Activated T-cell treated with anti-CD3 and anti-CD28 coated beads, Interleukin-2, amount 50 U/mL, for 48 hours (primary cell): ENCODE measurements around the gene NWD2.
"Not testable (repeated sequence)": the region's sequence is repeated elsewhere in the genome, so short reads cannot be mapped to it uniquely, and the experiment has no call there.

ENCODE experiments used
- DNase-seq, 2 experiments: peaks; one replicate each; pipeline ENCODE4 v3.0.0-alpha.2; 2020

Gene NWD2

DNA sequence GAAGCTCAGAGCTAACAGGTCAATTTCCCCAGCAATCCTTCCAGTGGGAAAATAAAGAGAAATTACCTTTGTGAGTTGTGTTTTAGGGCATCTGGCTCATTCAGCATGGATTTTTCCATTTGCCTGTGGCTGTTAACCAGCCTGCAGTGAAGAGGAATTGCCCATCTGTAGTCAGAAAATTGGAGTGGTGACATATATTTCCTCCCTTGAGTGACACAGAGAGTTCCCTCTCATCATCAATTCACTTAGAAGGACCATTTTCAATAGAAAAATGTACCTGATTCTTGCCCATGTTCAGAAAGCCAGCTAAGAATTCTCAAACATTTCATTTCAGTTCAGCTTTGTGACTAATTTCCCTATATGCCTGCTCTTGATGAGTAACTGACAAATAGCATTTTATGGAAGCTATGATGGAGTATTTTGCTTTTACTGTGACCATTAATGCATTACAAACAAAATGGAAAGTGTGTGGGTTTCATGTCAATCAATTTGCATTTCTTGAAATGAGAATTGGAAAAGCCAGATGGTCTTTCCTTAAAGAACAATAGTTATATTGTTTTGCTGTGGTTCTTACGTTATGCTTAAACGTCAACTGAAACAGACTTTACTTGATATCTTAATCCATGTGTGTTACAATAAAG is 155.8 kb downstream of the NWD2 start:
- no peak for DNase-seq

DNA sequence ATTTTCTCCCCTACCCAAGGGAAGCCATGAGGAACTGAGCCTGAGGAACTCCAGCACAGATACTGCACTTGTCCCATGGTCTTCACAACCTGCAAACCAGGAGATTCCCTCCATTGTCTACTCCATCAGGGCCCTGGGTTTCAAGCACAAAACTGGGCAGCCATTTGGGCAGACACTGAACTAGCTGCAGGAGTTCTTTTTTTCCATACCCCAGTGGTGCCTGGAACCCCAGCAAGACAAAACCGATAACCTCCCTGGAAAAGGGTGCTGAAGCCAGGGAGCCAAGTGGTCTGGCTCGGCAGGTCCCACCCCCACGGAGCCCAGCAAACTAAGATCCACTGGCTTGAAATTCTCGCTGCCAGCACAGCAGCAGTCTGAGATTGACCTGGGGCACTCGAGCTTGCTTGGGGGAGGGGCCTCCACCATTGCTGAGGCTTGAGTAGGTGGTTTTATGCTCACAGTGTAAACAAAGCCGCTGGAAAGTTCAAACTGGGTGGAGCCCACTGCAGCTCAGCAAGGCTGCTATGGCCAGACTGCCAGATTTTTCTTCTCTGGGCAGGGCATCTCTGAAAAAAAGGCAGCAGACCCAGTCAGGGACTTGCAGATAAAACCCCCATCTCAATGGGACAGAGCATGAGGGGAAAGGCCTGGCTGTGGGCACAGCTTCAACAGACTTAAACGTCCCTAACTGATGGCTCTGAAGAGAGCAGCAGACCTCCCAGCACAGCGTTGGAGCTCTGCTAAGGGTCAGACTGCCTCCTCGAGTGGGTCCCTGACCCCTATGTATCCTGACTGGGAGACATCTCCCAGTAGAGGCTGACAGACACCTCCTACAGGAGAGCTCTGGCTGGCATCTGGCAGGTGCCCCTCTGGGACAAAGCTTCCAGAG is 163.6 kb downstream of the NWD2 start:
- not testable (repeated sequence) for DNase-seq

GRCh38 chr4:37413612-37414011 is 169.1 kb downstream of the NWD2 start:
- not testable (repeated sequence) for DNase-seq

DNA sequence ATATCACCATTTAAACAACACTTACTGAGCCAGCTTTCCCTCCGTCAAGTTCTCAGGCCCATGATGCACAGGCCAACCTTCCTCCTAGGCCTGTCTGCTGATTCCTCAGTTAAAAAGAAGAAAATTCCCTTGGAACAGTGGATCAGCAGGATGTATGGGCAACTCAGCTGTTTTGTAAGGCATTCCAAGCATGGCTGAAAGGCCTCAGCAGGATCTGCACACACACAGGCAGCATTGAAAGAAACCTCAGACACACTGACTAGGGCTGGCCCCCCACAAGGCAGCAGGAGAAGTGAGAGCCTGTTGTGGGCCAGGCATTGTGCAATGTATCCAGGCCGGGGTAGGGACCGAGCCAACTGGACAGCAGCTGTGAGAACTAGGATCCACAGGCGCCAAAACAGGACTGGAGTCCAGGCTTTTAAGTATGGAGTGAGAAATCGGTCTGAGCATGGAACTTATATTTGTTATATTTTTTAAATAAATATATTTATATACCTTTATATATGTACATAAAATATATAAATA is 171.4 kb downstream of the NWD2 start:
- no peak for DNase-seq

DNA sequence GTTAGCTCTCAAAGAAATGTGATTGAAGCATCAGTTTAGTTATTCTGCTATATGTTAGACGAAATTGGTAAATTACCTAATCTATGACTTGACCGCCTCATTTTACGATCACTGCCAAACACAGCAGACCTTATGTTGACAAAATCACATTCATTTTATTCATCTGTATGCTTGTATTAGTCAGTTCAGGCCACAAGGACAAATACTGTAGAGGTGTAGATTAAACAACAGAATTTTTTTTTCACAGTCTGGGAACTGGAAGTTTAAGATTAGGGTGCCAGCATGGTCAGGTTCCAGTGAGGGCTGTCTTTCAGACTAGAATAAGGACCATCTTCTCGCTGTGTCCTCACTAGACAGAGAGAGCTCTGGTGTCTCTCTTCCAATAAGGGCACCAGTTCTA is 177.1 kb downstream of the NWD2 start:
- DNase-seq: no peak

GRCh38 chr4:37422102-37422501 is 177.6 kb downstream of the NWD2 start:
- DNase-seq: no peak

DNA sequence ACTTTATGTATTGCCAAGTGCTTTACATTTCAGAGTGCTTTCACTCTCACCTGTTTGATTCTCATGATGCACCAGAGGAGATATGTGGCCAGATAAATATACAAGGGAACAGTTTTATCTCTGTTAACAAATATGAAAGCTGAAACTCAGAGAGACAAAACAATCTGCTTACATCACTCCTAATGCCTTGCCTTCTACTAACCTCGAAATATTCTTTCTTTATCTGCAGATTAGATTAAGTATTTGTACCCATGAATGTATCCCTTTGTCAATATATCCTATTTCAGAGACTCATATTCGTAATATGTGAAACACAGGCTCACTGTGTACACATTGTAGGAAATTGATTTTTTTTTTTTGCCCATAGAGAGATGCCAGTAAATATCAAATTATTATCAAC is 178.1 kb downstream of the NWD2 start:
- no peak for DNase-seq

GRCh38 chr4:37423310-37423709 is 178.8 kb downstream of the NWD2 start:
- no peak for DNase-seq

DNA sequence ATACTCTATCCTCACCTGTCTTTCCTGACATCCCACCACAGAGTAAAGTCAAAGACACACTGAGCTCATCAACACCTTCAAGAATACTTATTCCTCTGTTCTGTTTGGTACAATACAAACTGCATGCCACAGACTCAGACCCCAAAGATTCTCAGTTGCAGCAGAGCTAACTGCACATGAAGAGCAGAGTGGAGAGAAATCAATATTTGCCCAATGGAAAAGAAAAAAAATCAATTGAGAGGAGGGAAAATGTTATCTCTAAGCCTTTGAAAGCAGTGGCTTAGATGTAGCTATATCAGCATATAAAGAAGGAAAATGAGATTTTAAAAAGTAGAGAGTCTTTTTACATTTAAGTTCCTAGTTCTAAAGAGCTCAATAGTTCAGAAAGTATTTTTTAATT is 180.2 kb downstream of the NWD2 start:
- no peak for DNase-seq

- DNase-seq: no peak
These were observed 181.3 kb downstream of the NWD2 start for GRCh38 chr4:37425857-37426256.

- DNase-seq: no peak
These were observed 182.7 kb downstream of the NWD2 start for GRCh38 chr4:37427193-37427592.

GRCh38 chr4:37429906-37430305 is 185.4 kb downstream of the NWD2 start:
- no peak for DNase-seq

- no peak for DNase-seq
These were observed 186.3 kb downstream of the NWD2 start for GRCh38 chr4:37430718-37431416.

DNA sequence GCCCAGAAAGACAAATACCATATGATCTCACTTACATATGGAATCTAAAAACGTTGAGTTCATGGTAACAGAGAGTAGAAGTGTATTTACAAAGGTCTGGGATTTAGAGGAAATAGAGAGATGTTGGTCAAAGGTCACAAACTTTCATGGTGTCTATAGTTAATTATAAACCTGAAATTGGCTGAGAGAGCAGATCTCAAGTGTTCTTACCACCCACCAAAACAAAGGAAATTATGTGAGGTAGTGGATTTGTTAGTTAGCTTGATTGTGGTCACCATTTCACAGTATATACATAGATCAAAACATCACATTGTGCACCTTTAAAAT is 186.8 kb downstream of the NWD2 start:
- no peak for DNase-seq

- DNase-seq: no peak
These were observed 189.9 kb downstream of the NWD2 start for GRCh38 chr4:37434469-37434868.

DNA sequence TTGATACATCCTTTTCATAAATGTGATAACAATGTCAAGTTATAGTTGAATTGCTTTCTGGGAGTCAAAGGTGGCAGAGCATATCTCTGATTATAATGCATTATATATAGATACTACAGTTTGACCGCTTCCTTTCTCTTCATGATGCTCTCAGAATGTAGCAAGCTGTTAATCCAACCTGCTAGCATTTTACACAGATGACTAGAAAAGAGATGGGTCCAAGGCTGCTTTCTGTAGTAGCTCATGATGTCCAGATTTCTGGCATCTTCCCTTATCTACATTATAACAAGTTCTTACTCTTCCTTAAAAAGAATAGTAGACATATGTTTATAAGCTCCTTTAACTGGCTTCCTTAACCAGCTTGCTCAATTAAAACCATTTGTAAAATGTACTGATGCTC is 192.0 kb downstream of the NWD2 start:
- DNase-seq: no peak

DNA sequence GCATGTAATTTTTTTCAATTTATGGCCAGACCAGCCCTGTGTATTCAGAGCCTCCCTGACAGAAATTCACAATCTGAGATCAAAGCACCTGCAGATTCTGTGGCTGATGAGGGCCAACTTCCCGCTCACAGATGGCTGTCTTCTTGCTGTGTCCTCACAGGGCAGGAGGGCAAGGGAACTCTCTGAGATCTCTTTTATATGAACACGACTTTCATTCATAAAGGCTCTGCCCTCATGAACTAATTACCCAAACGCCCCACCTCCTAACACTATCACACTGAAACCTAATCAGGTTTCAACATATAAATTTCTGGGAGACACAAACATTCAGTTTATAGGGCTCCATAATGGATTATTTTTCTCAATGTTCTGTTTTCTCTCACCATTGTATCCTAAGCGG is 192.6 kb downstream of the NWD2 start:
- no peak for DNase-seq

DNA sequence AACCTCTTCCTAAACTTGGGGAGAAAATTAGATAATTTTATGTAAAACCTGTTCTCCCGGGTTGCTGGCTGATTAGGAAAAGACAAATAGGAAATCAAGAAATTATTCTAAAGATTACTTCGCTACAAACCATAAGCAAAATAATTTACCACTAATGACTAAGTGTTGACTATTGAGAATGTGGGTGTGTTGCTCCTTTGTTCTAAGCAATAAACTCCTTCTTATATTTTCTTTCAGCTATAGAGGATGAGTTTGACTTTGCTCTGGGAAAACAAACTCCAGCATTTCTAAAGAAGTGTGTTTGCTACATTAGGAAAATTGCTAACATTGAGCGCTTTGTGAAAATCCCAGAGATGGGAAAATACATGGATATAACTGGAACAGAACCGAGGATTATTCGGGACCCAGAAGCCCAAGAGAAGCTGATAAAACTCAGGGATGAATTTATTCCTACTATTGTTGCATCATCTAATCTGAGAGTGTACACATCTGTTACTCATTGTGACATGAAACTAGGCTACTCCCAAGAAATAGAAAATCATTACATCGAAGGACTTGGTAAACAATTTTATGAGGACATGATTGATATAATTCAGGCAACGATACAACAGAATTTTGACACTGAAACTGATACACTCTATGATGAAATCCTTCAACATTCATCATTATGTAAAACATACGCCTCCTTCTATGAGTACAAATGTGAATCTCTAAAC is 194.2 kb downstream of the NWD2 start:
- no peak for DNase-seq

GRCh38 chr4:37439809-37440474 is 195.4 kb downstream of the NWD2 start:
- no peak for DNase-seq

GRCh38 chr4:37440501-37440900 is 196.0 kb downstream of the NWD2 start:
- DNase-seq: no peak

GRCh38 chr4:37441231-37442061 is 196.9 kb downstream of the NWD2 start:
- no peak for DNase-seq

- no peak for DNase-seq
These were observed 197.4 kb downstream of the NWD2 start for GRCh38 chr4:37442062-37442323.
